Tibial nerve (tissue), 4 donors: ENCODE measurements around the gene IER3. TPM values are rescaled to one million over a fixed set of nuclear protein-coding genes. Genes with fewer than 3 reads are reported as not detected.
A peak's percentile ranks its signal among the peaks of the same experiment; 100 is the strongest.
"Not testable (repeated sequence)": the region's sequence is repeated elsewhere in the genome, so short reads cannot be mapped to it uniquely, and the experiment has no call there.

ENCODE experiments used
- DNase-seq, 2 donors: peaks; one replicate each; pipeline ENCODE4 v3.0.0-alpha.2; 2019; ENCODE audit warnings: low spot score in 2 of 2
- H3K27ac ChIP-seq, 4 donors: fragments of 200-600 bp; sonication (generic) in 3 of 4; one replicate each; pipeline ENCODE4 v1.5.1; 2017 to 2019; ENCODE audit warnings: mild to moderate bottlenecking in 1 of 4
- H3K27me3 ChIP-seq, 2 donors: fragments of 200-600 bp; sonication (generic) in 1 of 2; one replicate each; pipeline versions ENCODE4 v1.5.1 to v1.6.0; 2017 to 2019
- H3K36me3 ChIP-seq, 3 donors: fragments of 200-600 bp; sonication (generic); one replicate each; pipeline ENCODE4 v1.5.1; 2018 to 2019
- H3K4me1 ChIP-seq, 4 donors: fragments of 200-600 bp; sonication (generic) in 3 of 4; one replicate each; pipeline ENCODE4 v1.5.1; 2017 to 2019
- H3K4me3 ChIP-seq, 4 donors: fragments of 200-600 bp; sonication (generic) in 3 of 4; one replicate each; pipeline ENCODE4 v1.5.1; 2017 to 2019; ENCODE audit warnings: mild to moderate bottlenecking in 1 of 4, moderate library complexity in 1 of 4
- H3K9me3 ChIP-seq, 4 donors: fragments of 200-600 bp; sonication (generic) in 3 of 4; one replicate each; pipeline ENCODE4 v1.5.1; 2017 to 2019
- CTCF ChIP-seq, 5 experiments: fragments of 200-600 bp in 3 of 5; fragments of 450-650 bp in 2 of 5; sonication (generic) in 3 of 5; IDR thresholded peaks; one replicate each; pipeline ENCODE4 v1.5.1; 2016 to 2019; ENCODE audit warnings: antibody characterized with exemption in 5 of 5, mild to moderate bottlenecking in 3 of 5, moderate library complexity in 2 of 5
- EP300 ChIP-seq, 2 donors: sonication (generic); formaldehyde crosslinking; IDR thresholded peaks; one replicate each; pipeline ENCODE4 v1.6.1; 2017; ENCODE audit warnings: antibody characterized with exemption in 2 of 2, mild to moderate bottlenecking in 1 of 2
- POLR2A ChIP-seq, 2 donors: fragments of 450-650 bp; IDR thresholded peaks; one replicate each; pipeline ENCODE4 v1.6.1; 2017; ENCODE audit warnings: antibody characterized with exemption in 2 of 2, mild to moderate bottlenecking in 2 of 2, moderate library complexity in 2 of 2
- WGBS, 2 donors: methylation state at CpG; one replicate each; pipeline ENCODE4 v1.1.5; 2018; 5-methylcytosine and 5-hydroxymethylcytosine counted together
- total RNA-seq, 4 donors: library from RNA; depleted of rRNA; stranded (reverse); fragments of >200 nt; gene quantifications; one replicate each; pipeline ENCODE4 v1.1.0, GENCODE V29; 2016

The IER3 gene
- total RNA-seq, 4 donors from 2014 or later: 4.5 to 15.3 (median 8.0) TPM

- Histone ChIP-seq H3K27me3 (no peaks in the 10 kb centered on the region), H3K4me1 (peaks cover 0 to 25% (median 5%) of the 10 kb centered on the region in 4 donors), H3K27ac (no peak overlapping the region), H3K9me3 (no peaks in the 10 kb centered on the region), H3K36me3 (no peaks in the 10 kb centered on the region), H3K4me3 (no peak overlapping the region)
- WGBS, 2 donors: 100% methylated on average over 1 of the region's 1 CpG
- no peak for DNase-seq
- TF ChIP-seq CTCF (IDR thresholded peaks at IDR 0.05) (no peak), EP300 (IDR thresholded peaks at IDR 0.05) (no peak), POLR2A (IDR thresholded peaks at IDR 0.05) (no peak)
Observed at GRCh38 chr6:30757261-30757904, 13.0 kb upstream of the IER3 start.

- H3K4me1 ChIP-seq: peaks cover 0 to 34% (median 9%) of the 10 kb centered on the region in 4 donors
- WGBS, 2 donors: 94 to 97% methylated on average over 7 of the region's 7 CpGs
- not testable (repeated sequence) for H3K36me3 ChIP-seq, H3K4me3 ChIP-seq, DNase-seq, H3K9me3 ChIP-seq, H3K27ac ChIP-seq, H3K27me3 ChIP-seq
Observed at GRCh38 chr6:30756405-30757003, 12.2 kb upstream of the IER3 start.

- Histone ChIP-seq H3K36me3 (no peaks in the 10 kb centered on the region), H3K27ac (no peak overlapping the region), H3K27me3 (no peaks in the 10 kb centered on the region), H3K4me1 (peaks cover 0 to 41% (median 12%) of the 10 kb centered on the region in 4 donors), H3K4me3 (no peak overlapping the region), H3K9me3 (no peaks in the 10 kb centered on the region)
- DNase-seq: no peak
- TF ChIP-seq EP300 (IDR thresholded peaks at IDR 0.05) (no peak), CTCF (IDR thresholded peaks at IDR 0.05) (no peak), POLR2A (IDR thresholded peaks at IDR 0.05) (no peak)
- 71 to 79% methylated on average over 3 of the region's 3 CpGs for WGBS, 2 donors
Observed at GRCh38 chr6:30754631-30755030, 10.3 kb upstream of the IER3 start.

DNA sequence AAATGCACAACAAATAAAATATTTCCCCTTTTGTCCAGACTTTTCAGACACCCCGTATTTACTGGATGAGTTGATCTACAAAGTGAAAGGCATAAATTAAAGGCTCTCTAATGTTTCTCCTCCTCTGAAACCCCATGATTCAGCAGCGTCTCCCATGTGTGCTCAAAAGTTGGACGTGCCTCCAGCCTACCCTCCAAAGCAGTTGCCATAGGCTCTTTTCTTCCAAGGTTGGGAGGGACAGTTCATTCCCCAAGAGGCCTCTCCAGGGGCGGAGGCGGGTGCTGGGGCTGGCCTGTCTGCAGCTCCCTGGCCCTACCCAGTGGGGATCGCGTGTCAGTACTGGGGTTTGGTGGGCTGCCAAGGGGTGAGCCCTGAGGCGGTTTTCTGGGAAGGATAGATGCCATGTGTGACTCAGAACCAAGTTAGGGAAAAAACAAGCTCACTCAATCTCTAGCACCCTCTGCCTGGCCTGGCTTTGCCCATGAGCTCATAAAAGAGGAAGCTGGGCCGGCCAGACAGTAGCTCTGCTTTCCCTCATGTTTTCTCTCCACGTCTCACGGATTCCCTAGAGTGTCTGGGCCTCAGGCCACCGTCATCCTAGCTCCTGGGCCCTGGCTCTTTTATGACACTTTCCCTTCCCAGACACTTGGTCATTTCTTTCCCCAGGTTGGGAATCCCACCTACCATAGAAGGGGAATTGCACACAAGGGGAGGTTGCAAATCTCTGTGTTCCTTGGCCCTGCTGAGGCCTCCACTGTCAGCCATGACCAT is 8.0 kb upstream of the IER3 start:
- TF ChIP-seq EP300 (IDR thresholded peaks at IDR 0.05) (peak; percentile 47 to 82), CTCF (IDR thresholded peaks at IDR 0.05) (peak in 1 of 5 experiments; percentile 9), POLR2A (IDR thresholded peaks at IDR 0.05) (peak in 1 of 2 donors; percentile 12)
- Histone ChIP-seq H3K27me3 (no peaks in the 10 kb centered on the region), H3K4me3 (no peak overlapping the region), H3K36me3 (no peaks in the 10 kb centered on the region), H3K27ac (peak overlapping the region; percentile 37 to 96 (median 68)), H3K4me1 (peaks cover 0 to 51% (median 17%) of the 10 kb centered on the region in 4 donors), H3K9me3 (no peaks in the 10 kb centered on the region)
- peak; percentile 82 for DNase-seq
- 19 to 23% methylated on average over 9 to 12 of the region's 12 CpGs for WGBS, 2 donors

GRCh38 chr6:30750379-30750668 is 6.0 kb upstream of the IER3 start:
- Histone ChIP-seq H3K4me3 (no peak overlapping the region), H3K9me3 (no peaks in the 10 kb centered on the region), H3K4me1 (peaks cover 0 to 48% (median 18%) of the 10 kb centered on the region in 4 donors), H3K27me3 (no peaks in the 10 kb centered on the region), H3K36me3 (no peaks in the 10 kb centered on the region), H3K27ac (no peak overlapping the region)
- no peak for DNase-seq
- TF ChIP-seq POLR2A (IDR thresholded peaks at IDR 0.05) (no peak), CTCF (IDR thresholded peaks at IDR 0.05) (no peak), EP300 (IDR thresholded peaks at IDR 0.05) (no peak)
